Stomach (tissue), 9 donors: ENCODE results near the gene GET3. TPM values are rescaled to one million over a fixed set of nuclear protein-coding genes. Genes with fewer than 3 reads are reported as not detected.
"Not testable (repeated sequence)": the region's sequence is repeated elsewhere in the genome, so short reads cannot be mapped to it uniquely, and the experiment has no call there.

Experiments used
- DNase-seq, 2 donors: peaks; one replicate each; pipeline versions ENCODE4 v3.0.0 to v3.0.0-alpha.2; 2013 to 2019
- H3K27ac ChIP-seq, 5 donors: fragments of 200-600 bp in 4 of 5; sonication (generic) in 4 of 5; one replicate each; pipeline ENCODE4 v1.5.1; 2013 to 2019; ENCODE audit warnings: mild to moderate bottlenecking in 1 of 5, moderate library complexity in 1 of 5
- H3K27me3 ChIP-seq, 3 donors: fragments of 200-600 bp; sonication (generic); one replicate each; pipeline ENCODE4 v1.5.1; 2017 to 2019; ENCODE audit warnings: mixed run types in 1 of 3
- H3K36me3 ChIP-seq, 4 donors: fragments of 200-600 bp; sonication (generic); 1 replicate in 3 of 4; 2 replicates in 1 of 4; pipeline ENCODE4 v1.5.1; 2016 to 2019
- H3K4me1 ChIP-seq, 4 donors: fragments of 200-600 bp; sonication (generic); one replicate each; pipeline ENCODE4 v1.5.1; 2016 to 2019
- H3K4me3 ChIP-seq, 4 donors: fragments of 200-600 bp; sonication (generic) in 3 of 4; one replicate each; pipeline ENCODE4 v1.5.1; 2016 to 2019; ENCODE audit warnings: mild to moderate bottlenecking in 1 of 4
- H3K9me3 ChIP-seq, 4 donors: fragments of 200-600 bp; sonication (generic); one replicate each; pipeline ENCODE4 v1.5.1; 2016 to 2019
- CTCF ChIP-seq, 7 experiments: fragments of 450-650 bp in 4 of 7; fragments of 200-600 bp in 3 of 7; sonication (generic) in 3 of 7; IDR thresholded peaks; one replicate each; pipeline ENCODE4 v1.5.1; 2016 to 2019; ENCODE audit warnings: antibody characterized with exemption in 7 of 7, control low read depth in 2 of 7, mild to moderate bottlenecking in 1 of 7
- EP300 ChIP-seq: sonication (generic); formaldehyde crosslinking; IDR thresholded peaks from one replicate; pipeline ENCODE4 v1.6.1; 2017; ENCODE audit warnings: antibody characterized with exemption
- POLR2A ChIP-seq, 4 donors: fragments of 450-650 bp; IDR thresholded peaks; one replicate each; pipeline ENCODE4 v1.6.1; 2016; ENCODE audit warnings: antibody characterized with exemption in 4 of 4, control low read depth in 2 of 4, mild to moderate bottlenecking in 1 of 4, moderate library complexity in 1 of 4
- POLR2AphosphoS5 ChIP-seq, 3 donors: sonication (generic); formaldehyde crosslinking; IDR thresholded peaks; one replicate each; pipeline ENCODE4 v1.6.1; 2016; ENCODE audit warnings: antibody characterized with exemption in 3 of 3
- WGBS, 5 donors: extraction: QIAGEN DNeasy Blood & Tissue Kit in 3 of 5; methylation state at CpG; one replicate each; pipeline versions ENCODE4 v1.1.5 to v1.1.7; 2013 to 2018; 5-methylcytosine and 5-hydroxymethylcytosine counted together
- intact Hi-C: fragments of 100-400 bp; cut with DNase I; formaldehyde crosslinking; loops from one replicate; pipeline ENCODE4 v1.15.1; 2023; ENCODE audit warnings: low total_unique reads
- polyA plus RNA-seq, 3 donors: library from polyadenylated mRNA; stranded (reverse); fragments of 200-250 nt; gene quantifications; one replicate each; pipeline ENCODE4 v1.2.3, GENCODE V29; 2013
- total RNA-seq, 5 donors: library from RNA; depleted of rRNA; stranded (reverse); fragments of >200 nt; gene quantifications; one replicate each; pipeline versions ENCODE4 v1.1.0 to v1.2.3, GENCODE V29; 2014 to 2016
- donor health status: healthy with polysubstance abuse.
- donor health status: Bipolar disorder and iron deficiency.
- donor health status: healthy.

Gene GET3
- total and polyA plus RNA-seq, 8 donors = 0.89 to 90.4 (median 21.8) TPM

GRCh38 chr19:12708641-12709040, 28.7 kb upstream of the GET3 start:
- Histone ChIP-seq H3K4me1 (no peaks in the 10 kb centered on the region), H3K4me3 (no peak overlapping the region), H3K27me3 (no peaks in the 10 kb centered on the region), H3K27ac (no peak overlapping the region), H3K36me3 (peaks cover 79 to 97% (median 97%) of the 10 kb centered on the region in 4 donors), H3K9me3 (no peaks in the 10 kb centered on the region)
- intact Hi-C loops = no loop called here
- TF ChIP-seq POLR2A (IDR thresholded peaks at IDR 0.05) = no peak
- TF ChIP-seq EP300 = no peak
- TF ChIP-seq CTCF (IDR thresholded peaks at IDR 0.05) = no peak
- no peak for TF ChIP-seq POLR2AphosphoS5 (IDR thresholded peaks at IDR 0.05)
- DNase-seq = no peak
- WGBS, 5 donors = 87 to 97% (median 96%) methylated on average over 8 of the region's 8 CpGs

- 94 to 96% (median 95%) methylated on average over 10 to 17 of the region's 17 CpGs for WGBS, 5 donors
- no peak for TF ChIP-seq EP300
- TF ChIP-seq POLR2AphosphoS5 (IDR thresholded peaks at IDR 0.05) = no peak
- no peak for TF ChIP-seq POLR2A (IDR thresholded peaks at IDR 0.05)
- no peak for TF ChIP-seq CTCF (IDR thresholded peaks at IDR 0.05)
These were observed 26.1 kb upstream of the GET3 start for GRCh38 chr19:12711187-12711586.

GRCh38 chr19:12712077-12712476, 25.2 kb upstream of the GET3 start:
- H3K9me3 ChIP-seq, H3K27me3 ChIP-seq, H3K4me3 ChIP-seq, H3K27ac ChIP-seq, H3K4me1 ChIP-seq, intact Hi-C loops: not testable (repeated sequence)
- WGBS, 5 donors = 41 to 82% (median 44%) methylated on average over 5 to 12 of the region's 14 CpGs
- TF ChIP-seq CTCF (IDR thresholded peaks at IDR 0.05) = peak in 3 of 7 experiments; percentile 23 to 38 (median 29)
- DNase-seq = peak in 1 of 2 donors; percentile 42
- H3K36me3 ChIP-seq = peaks cover 79 to 97% (median 97%) of the 10 kb centered on the region in 4 donors

More at GRCh38 chr19:12711187-12711586, 26.1 kb upstream of the GET3 start:
- Histone ChIP-seq H3K9me3 (no peaks in the 10 kb centered on the region), H3K27me3 (no peaks in the 10 kb centered on the region), H3K4me3 (no peak overlapping the region), H3K27ac (no peak overlapping the region), H3K4me1 (no peaks in the 10 kb centered on the region), H3K36me3 (peaks cover 83 to 97% (median 97%) of the 10 kb centered on the region in 4 donors)
- peak in 1 of 2 donors; percentile 3 for DNase-seq
- intact Hi-C loops = no loop called here

- H3K4me3 ChIP-seq, H3K27me3 ChIP-seq, H3K27ac ChIP-seq, intact Hi-C loops, DNase-seq, H3K9me3 ChIP-seq: not testable (repeated sequence)
- WGBS, 5 donors = 89 to 99% (median 94%) methylated on average over 9 of the region's 9 CpGs
- H3K36me3 ChIP-seq = peaks cover 74 to 97% (median 96%) of the 10 kb centered on the region in 4 donors
- H3K4me1 ChIP-seq = peaks cover 0 to 18% (median 7%) of the 10 kb centered on the region in 4 donors
These were observed 24.0 kb upstream of the GET3 start for GRCh38 chr19:12713304-12713703.

GRCh38 chr19:12715102-12715501, 22.2 kb upstream of the GET3 start:
- intact Hi-C loops = no loop called here
- no peak for DNase-seq
- H3K27ac ChIP-seq = no peak overlapping the region
- H3K27me3 ChIP-seq = no peaks in the 10 kb centered on the region
- H3K36me3 ChIP-seq = peaks cover 63 to 90% (median 89%) of the 10 kb centered on the region in 4 donors
- WGBS, 5 donors = 74 to 96% (median 94%) methylated on average over 3 to 15 of the region's 15 CpGs
- peaks cover 0 to 36% (median 16%) of the 10 kb centered on the region in 4 donors for H3K4me1 ChIP-seq
- H3K4me3 ChIP-seq = no peak overlapping the region
- no peaks in the 10 kb centered on the region for H3K9me3 ChIP-seq
- TF ChIP-seq EP300 (no peak), POLR2A (IDR thresholded peaks at IDR 0.05) (no peak), CTCF (IDR thresholded peaks at IDR 0.05) (no peak), POLR2AphosphoS5 (IDR thresholded peaks at IDR 0.05) (no peak)
